ENCODE measurements around the gene SLC47A2.

GRCh38 chr17:19733953-19734526 is 17.7 kb upstream of the SLC47A2 start:
- TF ChIP-seq CTCF (IDR thresholded peaks at IDR 0.05) = no peak
- TF ChIP-seq ZFX (IDR thresholded peaks at IDR 0.05; ENCODE audit: borderline replicate concordance) = no peak
